ENCODE data around the gene ALDH1A1.

DNA sequence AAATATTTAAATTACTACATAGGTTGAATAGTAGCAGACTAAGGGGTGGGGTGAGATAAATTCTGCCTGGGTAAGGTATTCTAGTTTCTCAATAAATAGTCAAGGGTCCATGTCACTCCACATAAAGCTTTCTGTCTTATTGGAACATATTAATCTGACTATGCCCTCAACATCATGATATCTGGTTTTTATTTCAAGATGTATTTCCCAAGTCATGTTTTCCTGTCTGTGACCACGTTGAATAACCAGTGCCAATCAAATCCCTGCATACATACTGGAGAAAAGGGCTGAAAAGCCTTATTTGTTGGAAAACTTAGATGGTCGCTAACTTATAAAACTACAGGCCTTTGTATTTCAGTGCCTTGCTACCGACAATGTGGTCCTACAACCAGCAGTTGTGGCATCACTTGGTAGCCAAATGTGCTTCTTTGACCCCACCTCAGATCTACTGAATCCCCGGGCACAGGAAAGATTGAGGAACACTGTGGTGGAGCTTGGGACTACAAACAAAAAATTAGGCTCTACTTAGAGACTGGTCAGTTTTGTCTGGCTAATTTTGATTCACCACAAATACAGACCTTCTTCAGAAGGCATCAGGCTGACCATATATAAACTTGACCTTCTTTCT, 39.4 kb downstream of the ALDH1A1 start:
- TF ChIP-seq EZH2 (IDR thresholded peaks at IDR 0.05; ENCODE audit: borderline replicate concordance, low read depth, low read length, poor library complexity, severe bottlenecking), result no peak
- TF ChIP-seq, protein P1, sequence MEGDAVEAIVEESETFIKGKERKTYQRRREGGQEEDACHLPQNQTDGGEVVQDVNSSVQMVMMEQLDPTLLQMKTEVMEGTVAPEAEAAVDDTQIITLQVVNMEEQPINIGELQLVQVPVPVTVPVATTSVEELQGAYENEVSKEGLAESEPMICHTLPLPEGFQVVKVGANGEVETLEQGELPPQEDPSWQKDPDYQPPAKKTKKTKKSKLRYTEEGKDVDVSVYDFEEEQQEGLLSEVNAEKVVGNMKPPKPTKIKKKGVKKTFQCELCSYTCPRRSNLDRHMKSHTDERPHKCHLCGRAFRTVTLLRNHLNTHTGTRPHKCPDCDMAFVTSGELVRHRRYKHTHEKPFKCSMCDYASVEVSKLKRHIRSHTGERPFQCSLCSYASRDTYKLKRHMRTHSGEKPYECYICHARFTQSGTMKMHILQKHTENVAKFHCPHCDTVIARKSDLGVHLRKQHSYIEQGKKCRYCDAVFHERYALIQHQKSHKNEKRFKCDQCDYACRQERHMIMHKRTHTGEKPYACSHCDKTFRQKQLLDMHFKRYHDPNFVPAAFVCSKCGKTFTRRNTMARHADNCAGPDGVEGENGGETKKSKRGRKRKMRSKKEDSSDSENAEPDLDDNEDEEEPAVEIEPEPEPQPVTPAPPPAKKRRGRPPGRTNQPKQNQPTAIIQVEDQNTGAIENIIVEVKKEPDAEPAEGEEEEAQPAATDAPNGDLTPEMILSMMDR (conservative IDR thresholded peaks at IDR 0.05; ENCODE audit: low read depth, low read length), result no peak
